GOT3 (cell line): ENCODE results near the gene GNS.
"Not testable (repeated sequence)": the region's sequence is repeated elsewhere in the genome, so short reads cannot be mapped to it uniquely, and the experiment has no call there.

Experiments used
- DNase-seq: peaks from one replicate; lab custom pipeline; 2025; ENCODE audit warnings: mixed read lengths; lab: John Stamatoyannopoulos, UW

Gene GNS

DNA sequence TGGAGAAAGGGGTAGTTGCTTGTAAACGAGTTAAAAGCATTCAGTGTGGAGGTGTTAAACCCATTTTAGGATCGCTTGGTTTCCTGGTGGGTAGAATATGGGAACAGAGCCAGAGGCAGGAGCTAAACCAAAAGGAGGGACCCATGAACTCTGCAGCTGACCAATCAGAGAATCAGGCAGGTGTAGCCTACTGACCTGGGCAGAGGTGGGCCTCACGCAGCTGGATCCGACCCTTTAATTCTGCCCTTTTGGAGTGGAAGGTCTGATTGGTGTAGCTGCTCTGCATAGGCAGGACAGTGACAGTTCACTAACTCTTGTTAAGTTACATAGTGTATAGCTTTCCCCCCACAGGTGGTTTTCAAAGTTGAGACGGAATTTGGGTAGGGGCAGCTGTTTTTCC is 63.7 kb downstream of the GNS start:
- DNase-seq: no peak

DNA sequence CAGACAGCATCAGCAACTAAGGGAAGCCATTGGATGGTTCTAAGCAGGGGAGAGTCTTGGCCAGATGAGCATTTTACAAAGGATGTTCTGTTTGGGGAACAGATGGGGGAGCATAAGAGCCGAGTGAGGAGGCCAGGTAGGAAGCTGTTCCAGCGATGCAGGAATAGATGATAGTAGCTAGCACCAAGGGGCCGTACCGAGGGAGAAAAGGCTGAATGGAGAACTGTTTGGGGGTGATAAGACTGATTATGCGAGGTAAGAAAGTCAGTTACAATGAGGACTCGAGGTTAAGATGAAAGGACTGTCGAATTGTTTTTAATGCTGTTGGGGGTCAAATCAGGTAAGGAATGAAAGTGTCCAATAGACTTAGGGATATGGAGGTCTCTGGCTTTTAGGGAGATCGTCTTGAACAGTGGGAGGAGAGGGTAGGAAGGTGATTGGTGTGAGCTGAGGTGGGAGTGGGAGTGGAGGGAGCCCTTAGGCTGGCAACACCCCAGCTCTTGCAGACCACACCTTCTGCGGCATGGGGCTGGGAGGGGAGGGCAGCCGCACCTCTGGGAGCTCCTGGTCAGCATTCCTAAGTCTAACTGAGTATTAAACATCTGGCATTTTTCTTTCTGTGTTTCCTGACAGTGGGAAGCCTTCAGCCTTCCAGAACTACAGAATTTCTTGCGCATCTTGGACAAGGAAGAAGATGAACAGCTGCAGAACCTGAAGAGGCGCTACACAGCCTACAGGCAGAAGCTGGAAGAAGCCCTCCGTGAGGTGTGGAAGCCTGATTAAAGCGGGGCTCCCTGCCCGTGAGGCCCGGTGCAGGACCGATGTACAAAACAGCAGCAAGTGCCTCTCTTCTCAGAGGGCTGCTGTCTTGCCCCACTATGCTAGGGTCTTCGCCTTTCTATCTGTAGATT is 64.8 kb downstream of the GNS start:
- DNase-seq: no peak

DNA sequence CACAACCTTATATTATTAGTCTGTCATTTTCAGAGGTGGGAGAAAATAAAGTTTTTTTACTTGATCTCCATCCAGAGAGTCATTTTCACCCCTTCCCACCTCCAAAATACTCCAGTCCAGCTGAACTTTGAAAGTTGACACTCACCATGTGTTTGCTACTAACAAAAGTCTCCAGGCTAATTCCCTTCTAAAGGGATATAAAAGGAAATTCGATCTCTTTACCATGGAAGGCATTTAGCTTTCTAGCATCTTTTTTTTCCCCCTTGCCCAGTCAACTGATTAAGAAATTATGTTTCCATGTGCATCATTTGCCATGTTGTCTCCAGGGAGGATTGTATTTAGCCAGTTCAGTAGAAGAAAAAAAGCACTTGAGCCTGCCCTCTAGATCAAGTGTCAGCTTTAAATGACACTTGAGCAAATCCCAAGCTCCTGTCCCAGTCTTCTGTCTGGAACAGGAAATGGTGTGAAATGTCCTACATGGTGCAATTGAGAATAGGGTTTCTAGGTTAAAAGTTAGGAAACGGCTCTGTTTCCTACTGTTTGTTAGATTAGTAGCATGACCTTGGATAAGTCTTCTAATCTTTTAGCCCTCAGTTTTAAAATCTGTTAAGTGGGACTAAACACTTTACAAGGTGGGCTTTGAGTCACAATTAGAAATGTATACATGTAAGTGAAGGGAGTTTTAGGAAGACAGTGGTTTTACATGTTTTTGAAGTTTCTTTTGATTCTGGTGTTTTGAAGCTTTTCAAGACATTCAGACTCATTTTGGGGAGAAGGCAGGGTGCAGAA is 67.2 kb downstream of the GNS start:
- DNase-seq: no peak

DNA sequence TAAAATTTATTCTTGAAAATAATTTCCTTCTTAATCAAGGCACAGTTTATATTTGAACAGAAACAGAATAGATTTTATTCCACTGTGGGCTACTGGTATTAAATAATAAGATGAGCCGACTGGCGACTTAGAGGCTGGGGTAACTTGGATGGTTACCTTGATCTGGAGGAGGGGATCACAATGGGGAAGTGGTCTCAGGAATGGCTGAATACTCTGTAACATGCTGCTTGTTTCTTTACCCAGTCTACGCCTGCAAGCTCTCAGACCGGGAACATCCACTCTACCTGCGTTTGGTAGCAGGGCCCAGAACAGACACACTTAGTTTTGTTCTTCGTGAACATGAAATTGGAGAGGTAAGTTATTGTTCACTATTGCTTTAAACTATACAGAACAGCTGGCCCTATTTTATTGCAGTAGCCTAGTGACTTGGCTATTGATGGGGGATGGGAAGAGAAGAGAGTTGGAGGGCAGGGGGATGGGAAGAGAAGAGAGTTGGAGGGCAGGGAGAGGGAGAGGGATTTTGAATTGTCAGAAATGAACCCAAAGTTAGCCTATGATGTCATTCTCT is 67.9 kb downstream of the GNS start:
- DNase-seq: no peak

DNA sequence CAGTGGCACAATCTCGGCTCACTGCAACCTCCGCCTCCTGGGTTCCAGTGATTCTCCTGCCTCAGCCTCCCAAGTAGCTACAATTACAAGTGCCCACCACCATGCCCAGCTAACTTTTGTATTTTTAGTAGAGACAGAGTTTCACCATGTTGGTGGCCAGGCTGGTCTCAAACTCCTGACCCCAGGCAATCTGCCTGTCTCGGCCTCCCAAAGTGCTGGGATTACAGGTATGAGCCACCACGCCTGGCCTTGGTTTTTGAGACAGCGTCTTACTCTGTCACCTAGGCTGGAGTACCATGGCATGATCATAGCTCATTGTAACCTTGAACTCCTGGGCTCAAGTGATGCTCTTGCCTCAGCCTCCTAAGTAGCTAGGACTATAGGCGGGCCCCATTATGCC is 69.0 kb downstream of the GNS start:
- not testable (repeated sequence) for DNase-seq

DNA sequence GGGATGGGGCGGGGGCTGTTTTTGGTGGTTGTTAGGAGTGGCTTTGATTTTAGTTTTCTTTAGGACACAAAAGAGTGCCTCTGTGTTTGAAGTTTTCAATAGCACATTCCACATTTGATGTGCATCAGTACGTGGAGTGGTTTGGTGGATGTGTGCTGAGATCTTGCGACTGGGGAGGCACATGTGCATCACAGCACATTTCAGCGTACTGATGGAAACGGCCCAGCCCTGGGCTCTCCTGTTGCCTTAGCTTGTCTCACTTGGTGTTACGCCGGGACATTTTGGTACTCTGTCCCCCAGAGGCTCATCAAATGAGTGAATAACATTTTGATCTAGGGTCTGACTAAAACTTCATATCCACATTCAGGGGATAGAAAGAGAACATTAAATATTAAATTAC is 70.5 kb downstream of the GNS start:
- DNase-seq: no peak

DNA sequence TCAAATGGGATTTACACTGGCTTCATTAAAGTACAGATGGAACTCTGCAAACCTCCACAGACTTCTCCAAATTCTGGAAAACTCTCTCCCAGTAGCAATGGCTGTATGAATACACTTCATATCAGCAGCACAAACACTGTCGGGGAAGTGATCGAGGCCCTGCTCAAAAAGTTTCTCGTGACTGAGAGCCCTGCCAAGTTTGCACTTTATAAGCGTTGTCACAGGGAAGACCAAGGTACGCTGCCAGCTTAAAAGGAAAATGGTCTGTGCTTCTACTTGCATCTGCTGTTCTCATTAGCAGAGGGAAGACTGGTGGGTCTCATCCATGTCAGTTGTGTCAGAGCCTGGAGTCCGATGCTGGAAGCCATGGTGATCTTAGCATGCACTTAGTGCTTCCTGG is 71.0 kb downstream of the GNS start:
- no peak for DNase-seq

DNA sequence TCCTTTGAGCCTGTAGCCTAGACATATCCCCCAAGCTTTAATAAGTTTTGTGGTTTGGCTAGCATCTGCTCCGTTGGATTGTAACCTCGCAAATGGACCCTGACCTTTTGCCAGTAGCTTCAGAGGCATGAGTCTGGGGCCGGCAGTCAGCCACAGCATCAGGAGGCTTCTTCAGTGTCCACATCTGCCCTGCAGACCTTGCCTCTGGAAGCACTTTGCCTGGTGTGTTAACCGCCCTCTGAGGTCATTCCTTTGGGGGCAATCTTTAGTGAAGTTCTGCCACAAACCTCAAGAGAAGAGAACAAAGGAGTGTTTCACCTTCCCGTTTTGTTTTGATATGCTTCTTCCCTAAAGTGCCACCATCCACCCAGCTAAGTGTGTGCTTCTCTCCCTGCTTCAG is 71.4 kb downstream of the GNS start:
- no peak for DNase-seq

DNA sequence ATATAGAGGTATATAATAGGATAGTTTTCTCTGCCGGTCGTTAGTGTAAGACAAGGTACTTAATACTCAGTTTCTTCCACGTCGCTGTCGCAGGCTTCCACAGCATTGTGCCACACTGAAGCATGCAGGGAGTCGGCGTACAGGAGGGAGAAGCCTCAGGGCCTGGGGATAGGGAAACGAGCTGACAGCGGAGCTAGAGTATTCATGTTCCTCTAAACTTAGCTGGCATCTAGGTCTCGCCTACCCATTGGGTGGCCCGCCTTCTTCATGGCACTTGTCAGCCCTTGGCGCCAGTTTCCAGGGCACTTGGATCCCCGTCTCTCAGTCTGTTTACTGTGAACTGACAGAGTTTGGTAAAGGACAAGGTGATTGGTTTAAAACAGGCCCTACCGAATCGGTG is 73.6 kb downstream of the GNS start:
- no peak for DNase-seq

DNA sequence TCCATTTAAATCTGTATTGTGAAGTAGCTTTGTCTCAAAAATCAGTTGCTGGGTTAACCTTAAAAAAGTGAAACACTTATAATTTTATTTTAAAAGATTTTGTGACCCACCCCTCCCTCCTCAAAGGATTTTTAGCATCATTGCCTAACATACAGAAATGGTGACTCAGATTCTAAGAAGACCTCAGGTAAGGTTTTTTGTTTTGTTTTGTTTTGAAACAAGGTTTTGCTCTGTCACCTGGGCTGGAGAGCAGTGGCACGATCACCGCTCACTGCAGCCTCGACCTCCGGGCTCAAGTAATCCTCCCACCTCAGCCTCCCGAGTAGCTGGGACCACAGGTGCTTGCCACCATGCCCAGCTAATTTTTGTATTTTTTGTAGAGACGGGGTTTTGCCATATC is 74.2 kb downstream of the GNS start:
- DNase-seq: no peak

DNA sequence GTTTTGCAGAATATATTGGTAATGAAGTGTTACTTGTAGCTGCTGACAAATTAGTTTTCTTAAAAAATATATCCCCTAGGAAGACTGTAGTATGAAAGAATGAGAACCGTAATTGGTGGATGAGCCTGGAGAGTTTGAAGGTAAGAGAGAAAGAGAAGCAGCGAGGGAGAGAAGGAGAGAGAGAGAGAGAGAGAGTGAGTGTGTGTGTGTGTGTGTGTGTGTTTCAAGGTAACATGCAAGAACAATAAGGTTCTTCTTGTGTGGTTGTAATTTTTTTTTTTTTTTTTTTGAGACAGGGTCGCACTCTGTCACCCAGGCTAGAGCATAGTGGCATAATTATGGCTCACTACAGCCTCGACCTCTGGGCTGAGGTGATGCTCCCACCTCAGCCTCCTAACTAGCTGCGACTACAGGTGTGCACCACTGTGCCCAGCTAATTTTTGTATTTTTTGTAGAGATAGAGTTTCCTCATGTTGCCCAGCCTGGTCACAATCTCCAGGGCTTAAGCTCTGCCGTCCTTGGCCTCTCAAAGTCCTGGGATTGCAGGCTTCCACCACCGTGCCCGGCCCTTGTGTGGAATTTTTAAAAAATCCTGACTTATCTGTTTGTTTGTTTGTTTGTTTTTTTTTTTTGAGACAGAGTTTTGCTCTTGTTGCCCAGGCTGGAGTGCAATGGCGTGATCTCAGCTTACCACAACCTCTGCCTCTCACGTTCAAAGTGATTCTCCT is 75.2 kb downstream of the GNS start:
- DNase-seq: no peak

DNA sequence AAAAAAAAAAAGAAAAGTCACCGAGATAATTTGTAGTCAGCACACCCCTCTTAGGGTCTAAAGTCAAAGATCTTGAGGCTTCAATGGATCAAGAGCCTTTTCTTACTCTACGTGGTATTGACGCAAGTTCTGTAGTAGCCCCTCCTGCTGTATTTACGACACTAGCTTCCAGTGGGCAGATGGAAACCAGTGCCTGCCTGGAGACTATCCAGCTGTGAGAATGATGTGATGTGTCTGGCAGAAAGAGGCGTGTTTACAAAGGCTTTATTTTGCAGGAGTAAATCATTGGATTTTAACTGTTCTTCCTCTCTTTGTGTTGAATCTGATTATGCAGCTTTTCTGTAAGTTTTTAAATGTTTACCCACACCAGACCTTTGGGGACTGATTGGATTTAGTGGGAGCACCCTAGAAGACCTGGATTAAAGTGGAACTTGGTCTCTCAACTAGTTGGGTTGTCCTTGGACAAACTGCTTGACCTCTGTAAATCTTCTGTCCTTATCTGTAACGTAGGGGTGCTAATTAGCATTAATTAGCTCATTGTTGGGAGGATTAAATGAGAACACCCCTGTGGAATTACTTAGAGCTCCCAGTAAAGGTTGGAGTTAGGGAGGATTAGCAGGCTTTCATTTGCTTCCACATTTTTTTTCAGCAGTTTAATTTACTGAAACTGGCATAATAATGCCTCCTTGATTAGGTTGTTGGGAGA is 76.5 kb downstream of the GNS start:
- DNase-seq: no peak

DNA sequence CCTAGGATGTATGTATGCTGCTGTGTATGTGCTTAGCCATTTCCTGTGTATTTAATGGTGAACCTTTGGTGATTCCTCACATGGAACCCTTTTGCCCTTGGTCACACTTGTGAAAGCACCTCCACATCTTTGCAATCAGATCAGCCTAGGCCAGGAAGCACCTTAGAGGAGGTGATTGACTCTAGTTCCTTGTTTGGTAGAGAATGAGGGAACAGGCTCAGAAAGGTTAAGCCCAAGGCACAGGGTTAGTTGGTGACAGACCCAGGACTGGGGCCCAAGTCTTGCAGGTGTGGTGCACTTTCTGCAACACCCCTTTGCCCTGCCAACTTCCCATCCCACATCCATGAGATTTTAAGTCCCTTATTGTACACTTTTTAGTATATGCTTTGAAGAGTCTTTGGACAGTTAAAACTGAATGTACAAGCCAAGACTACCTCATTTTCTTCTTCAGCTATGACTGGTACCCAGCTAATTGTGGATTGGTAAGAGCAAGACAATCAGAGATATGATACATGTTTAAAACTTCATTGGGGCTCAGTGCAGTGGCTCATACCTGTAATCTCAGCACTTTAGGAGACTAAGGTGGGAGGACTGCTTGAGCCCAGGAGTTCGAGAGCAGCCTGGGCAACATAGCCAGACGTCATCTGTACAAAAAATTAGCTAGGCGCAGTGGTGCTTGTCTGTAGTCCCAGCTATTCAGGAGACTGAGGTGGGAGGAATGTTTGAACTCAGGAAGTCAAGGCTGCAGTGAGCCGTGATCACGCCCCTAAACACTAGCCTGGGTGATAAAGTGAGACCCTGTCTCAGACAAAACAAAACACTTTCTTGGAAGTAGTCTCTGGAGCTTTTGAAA is 77.8 kb downstream of the GNS start:
- DNase-seq: no peak

DNA sequence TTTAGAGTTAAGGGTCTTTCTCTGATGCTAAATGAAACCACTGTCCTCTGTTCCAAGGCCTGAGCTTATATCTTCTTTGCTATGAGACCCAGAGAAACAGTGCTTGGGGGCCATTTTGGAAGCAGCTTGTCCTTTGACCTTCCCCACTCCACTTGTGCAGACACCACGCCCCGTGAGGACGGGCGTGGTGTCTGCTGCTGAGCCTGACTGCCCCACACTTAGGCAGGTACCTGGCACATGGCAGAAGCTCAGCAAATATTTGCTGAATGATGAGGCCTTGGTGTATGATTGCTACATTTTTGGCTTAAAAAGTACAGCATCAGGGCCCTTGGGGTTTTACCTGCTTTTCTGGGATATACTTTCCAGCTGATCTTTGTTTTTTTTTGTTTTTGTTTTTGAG is 79.0 kb downstream of the GNS start:
- no peak for DNase-seq

DNA sequence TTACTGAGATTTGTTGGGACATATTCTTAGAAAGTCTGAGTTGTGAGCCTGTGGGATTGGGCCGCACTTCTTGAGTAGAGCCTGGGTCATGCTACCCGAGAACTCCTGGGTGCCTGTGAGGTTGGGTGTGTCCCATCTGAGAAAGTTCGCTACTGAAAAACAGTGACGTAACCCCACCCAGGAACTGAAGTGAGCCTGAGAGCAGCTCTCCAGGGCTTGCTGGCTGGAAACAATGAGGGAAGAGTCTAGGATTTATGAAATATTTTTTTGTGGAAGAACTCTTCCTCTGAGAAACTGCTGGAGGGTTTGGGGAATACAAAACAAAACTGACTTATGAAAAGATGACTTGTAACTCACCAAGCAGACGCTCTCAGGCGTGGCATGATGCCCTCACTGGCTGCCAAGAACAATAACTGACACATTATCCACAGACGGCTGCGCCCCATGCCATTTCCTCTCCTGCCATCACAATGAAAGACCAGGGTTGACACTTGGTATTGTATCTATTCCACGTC is 79.7 kb downstream of the GNS start:
- DNase-seq: no peak

DNA sequence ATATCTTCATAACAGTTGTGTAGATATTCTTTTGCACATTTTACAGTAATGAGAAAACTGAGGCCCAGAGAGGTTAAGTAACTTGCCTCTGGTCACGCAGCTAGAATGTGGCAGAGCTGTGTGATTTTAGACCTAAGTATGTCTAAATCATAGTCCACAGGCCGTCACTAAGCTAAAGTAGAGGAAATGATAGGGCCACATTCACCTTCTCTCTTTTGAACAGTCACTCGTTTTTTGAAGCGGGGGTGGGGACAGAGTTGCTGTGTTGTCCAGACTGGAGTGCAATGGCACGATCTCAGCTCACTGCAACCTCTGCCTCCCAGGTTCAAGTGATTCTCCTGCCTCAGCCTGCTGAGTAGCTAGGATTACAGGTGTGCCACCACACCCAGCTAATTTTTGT is 80.4 kb downstream of the GNS start:
- no peak for DNase-seq

DNA sequence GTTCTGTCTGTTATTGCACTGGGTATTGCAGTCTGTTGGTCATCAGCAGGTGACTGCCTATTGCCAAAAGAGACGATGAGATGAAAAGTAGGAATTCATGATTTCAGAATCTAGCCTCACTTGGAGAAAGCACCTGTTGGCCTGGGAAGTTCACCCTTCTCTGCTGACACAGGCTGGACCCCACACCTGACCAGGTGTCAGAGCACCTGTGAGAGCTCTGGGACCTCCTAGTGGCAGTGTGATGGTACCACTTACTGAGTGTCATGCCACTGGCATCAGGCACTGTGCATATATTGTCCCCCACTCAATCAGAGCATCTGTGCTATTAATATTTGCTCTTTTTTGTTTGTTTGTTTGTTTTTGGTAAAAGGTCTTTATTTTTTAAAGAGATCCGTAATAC is 81.0 kb downstream of the GNS start:
- DNase-seq: no peak

DNA sequence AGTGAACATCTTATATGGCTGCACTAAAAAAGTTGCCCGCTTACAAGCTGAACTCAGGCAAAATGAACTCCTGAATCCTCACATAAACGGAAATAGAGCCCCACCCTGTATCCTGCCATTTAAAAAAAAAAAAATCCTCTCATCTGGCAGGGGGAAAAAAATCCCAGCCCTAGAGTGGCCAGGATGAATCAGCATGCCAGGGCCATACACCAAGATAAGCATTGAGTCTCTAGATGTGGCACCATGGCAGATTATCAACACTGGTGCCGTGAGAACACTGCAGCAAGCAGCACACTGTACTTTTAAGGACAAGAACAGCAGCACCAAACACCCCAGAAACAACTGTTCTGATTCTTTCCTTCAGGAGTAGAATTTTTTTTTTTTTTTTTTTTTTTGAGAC is 83.4 kb downstream of the GNS start:
- DNase-seq: no peak

DNA sequence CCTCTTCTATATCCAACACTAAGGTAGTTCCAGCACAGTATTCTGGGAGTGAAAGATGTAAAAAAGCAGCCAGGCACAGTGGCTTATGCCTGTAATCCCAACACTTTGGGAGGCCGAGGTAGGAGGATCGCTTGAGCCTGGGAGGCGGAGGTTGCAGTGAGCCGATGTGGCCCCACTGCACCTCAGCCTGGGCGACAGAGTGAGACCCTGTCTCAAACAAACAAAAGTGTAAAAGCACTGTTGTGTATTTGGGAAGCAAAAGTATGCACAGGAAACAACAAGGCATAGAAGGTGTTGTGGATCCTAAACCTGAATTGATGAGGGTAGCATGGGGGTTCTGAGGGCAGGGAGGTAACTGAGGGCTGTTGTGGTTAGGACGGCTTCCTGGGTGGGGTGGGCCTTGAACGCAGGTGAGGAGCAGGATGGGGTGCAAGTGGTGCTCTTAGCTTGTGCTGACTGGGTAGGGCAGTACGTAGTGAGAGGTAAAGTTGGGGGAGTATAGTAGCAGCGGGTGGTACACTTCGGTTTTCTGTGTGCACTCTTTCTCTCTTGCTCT is 84.8 kb downstream of the GNS start:
- no peak for DNase-seq

DNA sequence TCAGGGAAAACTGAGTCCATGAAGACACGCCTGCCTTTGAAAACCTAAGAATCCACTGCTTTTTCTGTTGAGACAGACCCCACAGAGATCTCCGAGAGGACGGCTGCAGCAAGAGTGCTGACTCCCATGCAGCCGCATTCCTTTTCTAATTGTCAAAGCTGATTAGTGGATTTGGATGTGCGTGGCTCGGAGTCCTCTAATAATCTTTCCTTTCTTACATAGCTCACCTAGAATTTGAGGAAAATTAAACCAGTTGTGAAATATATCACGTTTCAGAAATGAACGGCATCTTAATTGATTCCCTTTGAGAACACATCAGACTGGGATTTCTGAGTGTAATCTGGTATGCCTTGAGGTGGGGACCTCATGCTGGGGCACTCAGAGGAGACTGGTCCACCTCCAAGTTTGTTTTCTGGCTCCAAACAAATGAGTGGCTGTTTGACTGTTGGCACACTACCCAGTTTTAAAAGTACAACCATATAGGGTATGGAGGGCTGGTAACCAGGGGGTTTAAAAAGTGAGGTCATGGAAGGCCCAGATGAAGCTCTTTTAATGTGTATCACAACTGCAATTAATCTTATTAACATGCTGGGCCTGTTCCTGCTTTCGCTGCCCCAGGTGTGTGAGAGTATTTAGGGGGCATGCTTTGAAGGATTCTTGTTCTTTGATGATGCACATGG is 85.6 kb downstream of the GNS start:
- DNase-seq: no peak
